GM19193 (cell line): ENCODE results near the gene UBE2U.

Experiments used
- POLR2A ChIP-seq: IDR thresholded peaks from 4 replicates; pipeline ENCODE4 v1.6.1; 2011; ENCODE audit not compliant: insufficient read depth, insufficient read length; ENCODE audit errors: extremely low read depth

Gene UBE2U

GRCh38 chr1:64223329-64224151 lies 20.1 kb downstream of the UBE2U start:
- TF ChIP-seq POLR2A, result no peak

GRCh38 chr1:64228167-64228957 lies 24.9 kb downstream of the UBE2U start:
- no peak for TF ChIP-seq POLR2A

DNA sequence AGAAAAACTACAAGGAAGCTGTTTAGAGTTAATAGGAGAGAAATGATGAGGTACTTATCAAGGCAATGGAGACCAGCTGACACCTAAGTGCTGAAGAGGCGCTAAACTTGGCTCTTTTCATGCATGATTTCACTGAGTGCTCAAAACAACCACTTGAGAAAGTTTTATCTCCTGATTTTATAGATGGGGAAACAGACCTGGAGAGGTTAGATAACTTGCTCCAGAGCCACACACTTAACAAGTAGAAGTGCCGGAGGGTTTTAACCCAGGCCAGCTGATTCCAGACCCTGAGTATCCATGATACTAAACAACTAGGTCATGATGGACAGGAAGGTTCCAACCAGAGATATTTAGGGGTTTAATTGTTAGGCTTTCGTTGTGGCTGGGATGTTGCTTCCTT lies 25.9 kb downstream of the UBE2U start:
- no peak for TF ChIP-seq POLR2A

DNA sequence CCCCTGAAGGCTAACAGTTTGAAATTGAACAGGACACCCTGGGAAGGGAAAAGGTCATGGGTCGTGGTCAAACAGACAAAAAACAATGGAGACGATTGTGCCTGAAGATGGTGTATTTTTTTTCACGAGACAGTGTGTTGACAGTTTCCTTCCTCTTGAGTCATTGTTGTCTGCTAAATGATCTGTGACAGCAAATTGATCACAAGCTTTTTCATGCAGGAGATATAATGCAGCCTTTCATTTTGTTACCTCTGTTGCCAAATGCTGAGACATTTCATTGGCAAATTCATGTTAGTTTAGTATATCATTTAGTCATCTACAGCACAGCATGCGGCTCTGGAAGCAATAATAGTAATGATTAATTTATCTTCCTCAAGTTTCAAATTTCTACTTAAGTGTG lies 27.7 kb downstream of the UBE2U start:
- no peak for TF ChIP-seq POLR2A

DNA sequence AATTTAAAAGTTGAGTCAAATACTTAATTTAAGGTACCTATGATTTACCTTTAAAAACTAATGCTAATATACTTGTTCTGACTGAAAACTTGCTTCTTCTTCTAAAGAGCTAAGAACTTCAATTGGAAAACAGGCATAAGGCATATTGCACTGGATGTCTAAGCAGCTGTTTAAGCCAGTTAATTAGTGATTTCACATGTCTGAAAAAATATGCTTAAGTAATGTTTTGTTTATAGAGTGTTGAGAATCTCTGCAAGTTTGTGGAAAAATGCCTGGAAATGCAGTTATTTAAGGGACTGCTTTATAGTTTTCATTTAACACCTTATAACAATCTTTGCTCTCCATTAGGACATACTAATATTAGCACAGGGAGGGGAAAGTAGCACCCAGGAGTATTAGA lies 28.2 kb downstream of the UBE2U start:
- no peak for TF ChIP-seq POLR2A

GRCh38 chr1:64234714-64235113 lies 31.3 kb downstream of the UBE2U start:
- TF ChIP-seq POLR2A, result no peak

DNA sequence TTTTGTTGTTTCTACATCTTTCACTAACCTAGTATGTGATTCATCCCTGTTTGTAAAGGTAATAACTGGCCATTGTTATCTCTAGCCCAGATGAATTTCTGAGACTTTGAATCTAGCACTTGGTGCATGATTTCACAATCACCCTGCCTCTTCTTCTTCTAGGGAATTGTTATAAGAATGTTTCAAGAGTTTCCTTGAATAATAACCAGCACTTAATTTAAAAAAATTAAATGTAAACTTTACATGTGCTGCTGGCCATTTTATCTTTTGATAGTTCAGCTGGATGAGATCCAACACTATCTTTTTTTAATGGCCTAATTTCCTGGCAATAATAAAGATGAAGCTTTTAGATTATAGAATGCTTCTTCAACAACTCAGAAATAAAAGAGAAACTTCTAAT lies 31.8 kb downstream of the UBE2U start:
- TF ChIP-seq POLR2A, result no peak

DNA sequence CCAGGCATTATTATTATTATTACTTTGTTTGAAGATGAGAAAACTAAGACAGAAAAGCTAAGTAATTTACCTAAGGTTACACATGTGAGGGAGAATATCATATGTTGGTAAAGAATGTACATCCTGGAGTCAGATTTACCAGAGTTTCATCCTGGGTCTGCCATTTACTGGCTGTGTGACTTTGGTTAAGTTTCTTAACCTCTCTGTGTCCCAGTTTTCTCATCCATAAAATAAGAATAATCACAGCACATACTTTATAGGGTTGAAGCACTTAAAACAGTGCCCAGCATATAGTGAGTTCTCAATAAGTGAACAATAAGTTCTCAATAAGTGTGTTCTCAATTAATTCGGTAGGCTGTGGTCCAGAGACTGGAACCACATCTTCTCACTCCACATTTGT lies 32.5 kb downstream of the UBE2U start:
- no peak for TF ChIP-seq POLR2A

GRCh38 chr1:64236541-64236954 lies 33.1 kb downstream of the UBE2U start:
- TF ChIP-seq POLR2A, result no peak

GRCh38 chr1:64240206-64240605 lies 36.8 kb downstream of the UBE2U start:
- no peak for TF ChIP-seq POLR2A

GRCh38 chr1:64241069-64241468 lies 37.6 kb downstream of the UBE2U start:
- TF ChIP-seq POLR2A, result no peak

DNA sequence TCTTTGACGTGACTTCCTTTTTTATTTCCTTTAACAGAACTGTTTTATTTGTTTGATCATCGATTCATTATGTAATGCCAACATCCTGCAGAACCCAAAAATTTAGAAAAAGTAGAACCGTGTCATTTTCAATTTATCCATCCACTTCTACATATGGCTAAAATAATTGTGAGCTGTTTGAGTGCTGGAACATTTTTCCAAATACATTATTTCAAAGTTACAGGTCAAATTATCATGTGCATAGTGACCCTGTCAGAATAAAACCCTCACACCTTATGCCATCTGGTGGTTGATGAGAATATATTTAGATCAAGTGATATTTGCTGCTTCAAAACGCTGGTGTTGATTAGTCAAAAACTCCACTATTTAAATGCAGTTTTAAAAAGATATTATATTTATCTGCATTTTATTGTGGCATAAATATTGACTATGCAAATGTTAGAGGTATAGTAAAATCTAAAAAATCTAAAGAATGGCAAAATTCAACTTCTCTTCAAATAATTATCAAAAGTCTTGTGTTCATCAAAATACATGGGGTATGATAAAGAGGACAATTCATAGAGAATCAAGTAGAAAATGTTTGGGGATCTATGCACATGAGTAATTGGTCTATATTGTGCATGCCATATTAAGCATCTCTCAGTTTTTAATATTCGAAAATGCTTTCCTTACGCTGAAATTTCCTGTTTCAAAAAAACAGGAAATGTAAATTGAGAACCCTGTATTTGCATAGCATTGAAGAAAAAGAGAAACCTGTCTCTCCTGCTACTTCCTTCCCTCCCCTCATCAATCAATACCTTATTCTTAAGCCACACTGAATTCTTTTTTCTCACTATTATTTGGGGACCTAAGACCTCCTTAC lies 39.7 kb downstream of the UBE2U start:
- no peak for TF ChIP-seq POLR2A

GRCh38 chr1:64243757-64244080 lies 40.3 kb downstream of the UBE2U start:
- no peak for TF ChIP-seq POLR2A

- TF ChIP-seq POLR2A, result no peak
Measured at GRCh38 chr1:64245495-64245894, 42.1 kb downstream of the UBE2U start.

- TF ChIP-seq POLR2A, result no peak
Measured at GRCh38 chr1:64246294-64246917, 43.0 kb downstream of the UBE2U start.
